ENCODE data around the gene CNKSR3. TPM values are rescaled to one million over a fixed set of nuclear protein-coding genes. Genes with fewer than 3 reads are reported as not detected.

CNKSR3 gene
- polyA plus RNA-seq, 1 donor from 2014 or later, result 3.0 TPM

DNA sequence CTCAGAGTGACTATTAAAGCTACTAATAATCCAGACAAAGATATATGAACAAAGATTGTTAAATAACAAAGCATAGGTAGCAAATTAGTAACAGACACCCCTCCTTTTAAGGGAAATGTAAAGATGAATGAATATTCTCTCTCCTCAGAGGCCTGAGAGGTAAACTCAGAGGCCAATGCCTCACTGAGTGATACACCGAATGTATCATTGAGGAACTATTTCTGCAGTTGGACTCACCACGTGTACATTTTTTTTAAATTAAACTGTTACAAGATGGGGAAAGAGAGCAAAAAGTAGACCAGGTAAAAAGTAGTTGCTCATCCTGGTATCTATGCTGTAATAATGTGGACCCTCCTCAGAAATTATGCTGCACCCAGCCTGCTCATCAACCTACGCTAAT, 81.6 kb downstream of the CNKSR3 start:
- TF ChIP-seq POLR2AphosphoS5 (IDR thresholded peaks at IDR 0.05), result no peak
- no peak for TF ChIP-seq MXI1 (conservative IDR thresholded peaks at IDR 0.05; ENCODE audit: poor library complexity, severe bottlenecking)
- no peak for TF ChIP-seq RAD21 (conservative IDR thresholded peaks at IDR 0.05)
- TF ChIP-seq, protein P1, sequence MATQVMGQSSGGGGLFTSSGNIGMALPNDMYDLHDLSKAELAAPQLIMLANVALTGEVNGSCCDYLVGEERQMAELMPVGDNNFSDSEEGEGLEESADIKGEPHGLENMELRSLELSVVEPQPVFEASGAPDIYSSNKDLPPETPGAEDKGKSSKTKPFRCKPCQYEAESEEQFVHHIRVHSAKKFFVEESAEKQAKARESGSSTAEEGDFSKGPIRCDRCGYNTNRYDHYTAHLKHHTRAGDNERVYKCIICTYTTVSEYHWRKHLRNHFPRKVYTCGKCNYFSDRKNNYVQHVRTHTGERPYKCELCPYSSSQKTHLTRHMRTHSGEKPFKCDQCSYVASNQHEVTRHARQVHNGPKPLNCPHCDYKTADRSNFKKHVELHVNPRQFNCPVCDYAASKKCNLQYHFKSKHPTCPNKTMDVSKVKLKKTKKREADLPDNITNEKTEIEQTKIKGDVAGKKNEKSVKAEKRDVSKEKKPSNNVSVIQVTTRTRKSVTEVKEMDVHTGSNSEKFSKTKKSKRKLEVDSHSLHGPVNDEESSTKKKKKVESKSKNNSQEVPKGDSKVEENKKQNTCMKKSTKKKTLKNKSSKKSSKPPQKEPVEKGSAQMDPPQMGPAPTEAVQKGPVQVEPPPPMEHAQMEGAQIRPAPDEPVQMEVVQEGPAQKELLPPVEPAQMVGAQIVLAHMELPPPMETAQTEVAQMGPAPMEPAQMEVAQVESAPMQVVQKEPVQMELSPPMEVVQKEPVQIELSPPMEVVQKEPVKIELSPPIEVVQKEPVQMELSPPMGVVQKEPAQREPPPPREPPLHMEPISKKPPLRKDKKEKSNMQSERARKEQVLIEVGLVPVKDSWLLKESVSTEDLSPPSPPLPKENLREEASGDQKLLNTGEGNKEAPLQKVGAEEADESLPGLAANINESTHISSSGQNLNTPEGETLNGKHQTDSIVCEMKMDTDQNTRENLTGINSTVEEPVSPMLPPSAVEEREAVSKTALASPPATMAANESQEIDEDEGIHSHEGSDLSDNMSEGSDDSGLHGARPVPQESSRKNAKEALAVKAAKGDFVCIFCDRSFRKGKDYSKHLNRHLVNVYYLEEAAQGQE (IDR thresholded peaks at IDR 0.05; ENCODE audit: borderline replicate concordance), result no peak
- TF ChIP-seq, protein P2, sequence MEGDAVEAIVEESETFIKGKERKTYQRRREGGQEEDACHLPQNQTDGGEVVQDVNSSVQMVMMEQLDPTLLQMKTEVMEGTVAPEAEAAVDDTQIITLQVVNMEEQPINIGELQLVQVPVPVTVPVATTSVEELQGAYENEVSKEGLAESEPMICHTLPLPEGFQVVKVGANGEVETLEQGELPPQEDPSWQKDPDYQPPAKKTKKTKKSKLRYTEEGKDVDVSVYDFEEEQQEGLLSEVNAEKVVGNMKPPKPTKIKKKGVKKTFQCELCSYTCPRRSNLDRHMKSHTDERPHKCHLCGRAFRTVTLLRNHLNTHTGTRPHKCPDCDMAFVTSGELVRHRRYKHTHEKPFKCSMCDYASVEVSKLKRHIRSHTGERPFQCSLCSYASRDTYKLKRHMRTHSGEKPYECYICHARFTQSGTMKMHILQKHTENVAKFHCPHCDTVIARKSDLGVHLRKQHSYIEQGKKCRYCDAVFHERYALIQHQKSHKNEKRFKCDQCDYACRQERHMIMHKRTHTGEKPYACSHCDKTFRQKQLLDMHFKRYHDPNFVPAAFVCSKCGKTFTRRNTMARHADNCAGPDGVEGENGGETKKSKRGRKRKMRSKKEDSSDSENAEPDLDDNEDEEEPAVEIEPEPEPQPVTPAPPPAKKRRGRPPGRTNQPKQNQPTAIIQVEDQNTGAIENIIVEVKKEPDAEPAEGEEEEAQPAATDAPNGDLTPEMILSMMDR (IDR thresholded peaks at IDR 0.05; ENCODE audit: poor library complexity, severe bottlenecking), result no peak
- TF ChIP-seq SMC3 (conservative IDR thresholded peaks at IDR 0.05; ENCODE audit: poor library complexity), result no peak
- TF ChIP-seq EP300 (conservative IDR thresholded peaks at IDR 0.05; ENCODE audit: poor library complexity, severe bottlenecking), result no peak
- TF ChIP-seq TAF1 (IDR thresholded peaks at IDR 0.05; ENCODE audit: low read depth), result no peak
- TF ChIP-seq EZH2 (IDR thresholded peaks at IDR 0.05; ENCODE audit: borderline replicate concordance, insufficient read depth, low read length, poor library complexity, severe bottlenecking), result no peak
- H3K9ac ChIP-seq (ENCODE audit: low read length), result no peak overlapping the region
- no peaks in the 10 kb centered on the region for H3K9me2 ChIP-seq (ENCODE audit: insufficient read depth, low read length)
- H3F3A ChIP-seq (ENCODE audit: insufficient read depth, low read length, poor library complexity, severe bottlenecking), result no peaks in the 10 kb centered on the region
- H3K4me3 ChIP-seq (ENCODE audit: low read length), result no peak overlapping the region
- H3K79me2 ChIP-seq (replicated peaks; ENCODE audit: insufficient read depth, low read length), result no peaks in the 10 kb centered on the region
- no peak overlapping the region for H3K4me2 ChIP-seq (ENCODE audit: low read length)
- H3K27me3 ChIP-seq (ENCODE audit: insufficient read depth, low read depth, low read length), result no peaks in the 10 kb centered on the region
- no peaks in the 10 kb centered on the region for H3K9me3 ChIP-seq (ENCODE audit: low read length)
- no peaks in the 10 kb centered on the region for H3K36me3 ChIP-seq (ENCODE audit: insufficient read depth, low read length)
- no peak overlapping the region for H3K27ac ChIP-seq (ENCODE audit: low read length)
- no peaks in the 10 kb centered on the region for H4K20me1 ChIP-seq (ENCODE audit: insufficient read depth)
- H2AFZ ChIP-seq (ENCODE audit: low read depth, low read length), result no peak overlapping the region

DNA sequence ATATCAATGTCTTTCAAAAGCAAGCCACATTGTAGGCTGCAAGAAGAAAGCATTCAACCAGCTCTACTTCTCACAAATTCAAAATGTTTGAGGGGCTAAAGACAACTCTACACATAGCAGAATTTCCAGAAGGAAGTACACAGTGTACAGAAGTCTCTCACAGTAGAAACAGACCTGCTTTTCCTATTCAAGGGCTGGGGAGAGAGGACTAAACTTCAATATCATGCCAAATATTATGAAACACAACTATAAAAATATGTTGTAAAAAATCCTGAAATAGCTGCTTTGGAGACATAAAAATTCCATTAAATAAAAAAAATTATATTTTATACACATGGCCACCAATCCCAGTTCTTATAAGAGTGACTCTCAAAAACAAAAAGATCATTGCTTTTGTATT, 83.0 kb downstream of the CNKSR3 start:
- H3K9me2 ChIP-seq (ENCODE audit: insufficient read depth, low read length), result no peaks in the 10 kb centered on the region
- H4K20me1 ChIP-seq (ENCODE audit: insufficient read depth), result no peaks in the 10 kb centered on the region
- no peaks in the 10 kb centered on the region for H3K79me2 ChIP-seq (replicated peaks; ENCODE audit: insufficient read depth, low read length)
- no peak overlapping the region for H2AFZ ChIP-seq (ENCODE audit: low read depth, low read length)
- TF ChIP-seq, protein P2 (IDR thresholded peaks at IDR 0.05; ENCODE audit: poor library complexity, severe bottlenecking), result no peak
- TF ChIP-seq MXI1 (conservative IDR thresholded peaks at IDR 0.05; ENCODE audit: poor library complexity, severe bottlenecking) (no peak), TAF1 (IDR thresholded peaks at IDR 0.05; ENCODE audit: low read depth) (no peak)
- H3K36me3 ChIP-seq (ENCODE audit: insufficient read depth, low read length), result no peaks in the 10 kb centered on the region
- no peaks in the 10 kb centered on the region for H3F3A ChIP-seq (ENCODE audit: insufficient read depth, low read length, poor library complexity, severe bottlenecking)
- no peaks in the 10 kb centered on the region for H3K9me3 ChIP-seq (ENCODE audit: low read length)
- no peak overlapping the region for H3K27ac ChIP-seq (ENCODE audit: low read length)
- no peaks in the 10 kb centered on the region for H3K27me3 ChIP-seq (ENCODE audit: insufficient read depth, low read depth, low read length)
- H3K9ac ChIP-seq (ENCODE audit: low read length), result no peak overlapping the region
- H3K4me3 ChIP-seq (ENCODE audit: low read length), result no peak overlapping the region
- H3K4me2 ChIP-seq (ENCODE audit: low read length), result no peak overlapping the region

All from neural cell (in vitro differentiated cells).